ENCODE results near the gene FILIP1L.

FILIP1L gene

DNA sequence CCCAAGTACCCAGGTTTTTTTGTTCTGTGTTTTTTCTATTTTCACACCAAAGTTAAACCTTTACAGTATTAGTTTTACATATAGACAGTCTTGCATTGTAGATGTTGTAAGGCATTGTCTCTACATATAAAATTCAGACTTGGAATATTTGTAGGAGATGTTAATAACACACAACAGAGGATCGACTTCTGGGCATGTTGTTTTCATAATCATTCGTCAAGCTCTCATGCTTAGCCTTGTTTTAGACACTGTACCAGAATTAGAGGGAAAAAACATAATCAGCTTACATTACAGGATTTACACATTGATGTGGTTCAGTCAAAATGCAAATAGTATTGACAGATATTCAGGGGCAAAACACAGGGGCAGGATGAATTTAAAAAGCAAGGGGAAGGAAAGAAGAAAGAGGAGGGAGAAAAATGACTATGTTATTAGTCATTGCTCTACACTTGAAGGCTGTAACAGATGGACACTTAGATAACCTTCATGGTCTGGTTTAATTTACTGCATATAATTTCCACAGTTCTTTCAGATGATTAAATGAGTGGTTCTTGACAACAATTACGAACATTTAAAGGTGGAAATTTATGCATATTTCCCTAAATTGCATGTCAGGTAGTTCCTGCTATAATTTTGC is 289.2 kb downstream of the FILIP1L start:
- DNase-seq = no peak

DNA sequence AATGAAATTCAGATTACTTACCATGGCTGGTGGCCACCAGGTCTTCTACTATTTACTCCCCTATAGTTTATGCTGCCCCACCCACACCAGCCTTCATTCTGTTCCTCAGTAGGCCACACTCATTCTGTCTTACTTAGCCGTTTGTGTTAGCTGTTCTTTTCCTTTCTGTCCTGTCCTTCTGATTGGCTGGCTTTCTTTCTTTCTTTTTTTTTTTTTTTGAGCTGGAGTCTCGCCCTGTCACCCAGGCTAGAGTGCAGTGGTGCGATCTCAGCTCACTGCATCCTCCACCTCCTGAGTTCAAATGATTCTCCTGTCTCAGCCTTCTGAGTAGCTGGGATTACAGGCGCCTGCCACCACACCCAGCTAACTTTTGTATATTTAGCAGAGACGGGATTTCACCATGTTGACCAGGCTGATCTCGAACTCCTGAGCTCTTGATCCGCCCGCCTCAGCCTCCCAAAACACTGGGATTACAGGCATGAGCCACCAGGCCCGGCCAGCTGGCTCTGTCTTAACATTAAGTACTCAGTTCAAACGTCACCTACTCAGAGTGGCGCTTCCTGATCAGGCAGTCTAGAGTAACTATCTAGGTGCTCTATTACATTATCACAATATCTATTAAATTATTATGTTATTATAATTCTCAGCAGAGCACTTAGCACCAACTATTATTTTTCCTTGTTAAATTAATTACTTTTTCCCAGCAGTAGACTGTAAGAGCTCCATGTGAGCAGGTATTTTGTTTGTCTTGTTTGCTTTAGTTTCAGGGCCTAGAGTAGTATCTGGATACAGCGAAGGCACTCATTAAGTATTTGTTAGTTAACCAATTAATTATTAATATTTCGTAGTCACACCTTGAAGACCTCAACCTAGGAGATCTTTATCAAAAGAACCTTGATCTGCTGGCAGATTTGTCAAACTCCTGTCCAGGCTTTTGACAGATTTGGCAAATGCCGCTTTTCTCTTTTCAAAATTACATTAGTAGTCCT is 290.3 kb downstream of the FILIP1L start:
- no peak for DNase-seq

DNA sequence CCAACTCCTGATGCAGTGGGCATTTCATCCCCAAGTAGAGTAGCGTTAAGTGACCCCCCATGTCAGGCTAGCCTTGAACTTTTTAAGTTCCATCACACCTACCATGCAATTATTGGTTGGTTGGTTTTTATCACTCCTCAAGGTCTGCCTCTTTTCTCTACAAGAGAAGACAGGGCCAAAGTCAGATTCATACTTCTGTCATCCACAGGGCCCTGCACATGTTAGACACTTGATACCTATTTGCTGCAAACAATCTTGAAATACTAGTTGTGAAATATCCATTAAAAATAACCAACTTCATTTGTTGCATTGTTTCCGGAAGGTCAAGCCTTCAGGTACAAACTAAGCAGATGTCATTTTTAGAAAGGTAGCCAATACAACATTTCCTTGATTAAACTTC is 295.5 kb downstream of the FILIP1L start:
- no peak for DNase-seq

DNA sequence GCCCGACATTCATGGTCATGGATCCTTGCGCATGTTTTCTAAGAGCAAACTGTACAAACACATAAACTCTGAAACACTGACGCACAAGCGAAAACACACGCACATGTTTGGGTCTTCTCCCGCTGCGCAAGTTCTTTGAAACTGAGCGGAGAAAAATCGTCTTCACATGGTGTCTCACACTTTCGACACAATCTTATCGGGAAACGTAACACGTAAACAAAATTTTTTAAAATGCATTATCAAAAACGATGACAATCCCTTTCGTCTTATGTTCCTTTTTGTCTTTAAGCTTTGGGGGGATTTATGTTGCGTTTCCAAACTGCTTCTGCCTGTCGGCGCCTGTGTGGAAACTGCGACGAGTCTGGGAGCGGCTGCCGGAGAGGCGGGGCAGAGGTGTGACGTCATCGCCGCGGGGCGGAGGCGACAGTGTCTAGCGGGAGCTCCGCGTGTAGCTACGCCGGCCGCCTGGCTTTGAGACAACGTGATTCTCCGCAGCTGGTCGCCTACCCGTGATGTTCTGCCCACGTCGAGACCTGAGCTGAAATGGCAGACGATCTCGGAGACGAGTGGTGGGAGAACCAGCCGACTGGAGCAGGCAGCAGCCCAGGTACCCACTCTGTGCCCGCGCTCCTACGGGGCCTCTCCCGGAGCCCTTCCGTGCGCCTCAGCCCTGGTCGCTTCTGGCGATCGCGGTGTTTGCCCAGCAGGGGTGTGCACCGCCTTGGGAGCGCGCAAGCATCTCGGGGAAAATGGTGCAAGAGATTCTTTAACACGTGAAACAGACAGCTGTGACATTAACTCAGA is 296.7 kb downstream of the FILIP1L start, which contains the start of gene CMSS1:
CMSS1 (plus strand) TSS at position 426 of the 804 bp plus-strand sequence.
- peak; percentile 98 for DNase-seq

- DNase-seq = peak; percentile 48
Observed at GRCh38 chr3:99817047-99817436, 297.3 kb downstream of the FILIP1L start.

- DNase-seq = no peak
Observed at GRCh38 chr3:99810403-99810802, 303.9 kb downstream of the FILIP1L start.

GRCh38 chr3:99809565-99809964 is 304.7 kb downstream of the FILIP1L start:
- no peak for DNase-seq

- DNase-seq = no peak
Observed at GRCh38 chr3:99808163-99808794, 306.0 kb downstream of the FILIP1L start.

DNA sequence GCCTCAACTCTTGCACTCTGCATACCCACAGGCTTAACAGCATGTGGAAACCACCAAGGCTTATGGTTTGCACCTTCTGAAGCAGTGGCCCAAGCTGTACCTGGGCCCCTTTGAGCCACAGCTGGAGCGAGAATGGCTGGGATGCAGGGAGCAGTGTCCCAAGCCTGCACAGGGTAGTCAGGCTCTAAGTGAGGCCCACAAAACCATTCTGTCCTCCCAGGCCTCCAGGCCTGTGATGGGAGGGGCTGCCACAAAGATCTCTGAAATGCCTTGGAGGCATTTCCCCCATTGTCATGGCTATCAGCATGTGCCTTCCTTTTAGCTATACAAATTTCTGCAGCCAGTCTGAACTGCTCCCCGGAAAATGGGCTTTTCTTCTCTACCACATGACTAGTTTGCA is 309.1 kb downstream of the FILIP1L start:
- no peak for DNase-seq

GRCh38 chr3:99803297-99803696 is 311.0 kb downstream of the FILIP1L start:
- no peak for DNase-seq

- no peak for DNase-seq
Observed at GRCh38 chr3:99799422-99799821, 314.9 kb downstream of the FILIP1L start.

DNA sequence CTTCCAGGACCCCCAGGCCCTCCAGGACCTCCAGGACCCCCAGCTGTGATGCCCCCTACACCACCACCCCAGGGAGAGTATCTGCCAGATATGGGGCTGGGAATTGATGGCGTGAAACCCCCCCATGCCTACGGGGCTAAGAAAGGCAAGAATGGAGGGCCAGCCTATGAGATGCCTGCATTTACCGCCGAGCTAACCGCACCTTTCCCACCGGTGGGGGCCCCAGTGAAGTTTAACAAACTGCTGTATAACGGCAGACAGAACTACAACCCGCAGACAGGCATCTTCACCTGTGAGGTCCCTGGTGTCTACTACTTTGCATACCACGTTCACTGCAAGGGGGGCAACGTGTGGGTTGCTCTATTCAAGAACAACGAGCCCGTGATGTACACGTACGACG is 318.7 kb downstream of the FILIP1L start:
- no peak for DNase-seq

- no peak for DNase-seq
Observed at GRCh38 chr3:99794485-99794884, 319.8 kb downstream of the FILIP1L start.

DNA sequence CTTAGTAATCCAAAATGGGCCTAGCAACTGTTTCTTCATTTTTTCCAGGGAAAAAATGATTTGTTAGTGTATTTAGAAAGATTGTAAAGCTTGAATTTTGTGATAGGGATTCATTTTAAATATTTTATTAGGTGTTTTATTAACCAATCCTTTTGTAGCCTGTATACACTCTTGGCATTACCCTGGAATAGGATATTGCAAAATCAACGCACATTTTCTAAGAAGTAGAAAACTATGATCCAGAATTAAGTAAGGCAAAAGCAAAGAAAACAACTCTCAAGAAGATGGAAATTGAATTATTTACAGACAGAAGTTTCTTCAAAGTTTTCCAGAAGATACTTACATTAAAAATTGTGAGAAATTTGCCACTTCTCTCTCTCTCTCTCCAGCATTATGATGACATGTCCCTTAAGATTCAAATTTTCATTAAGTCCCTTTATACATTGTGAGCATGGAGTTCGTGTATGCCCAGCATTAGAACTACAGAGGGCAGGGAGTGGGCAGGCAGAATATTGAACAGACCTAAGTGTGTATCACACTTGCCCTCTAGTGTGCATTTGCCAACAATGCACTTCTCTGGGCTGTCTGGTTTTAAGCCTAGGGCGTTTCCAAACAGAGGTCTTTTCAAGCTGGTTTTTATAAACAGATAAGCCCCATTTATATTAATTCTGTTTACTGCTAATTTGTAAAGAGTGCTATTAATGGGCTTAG is 325.1 kb downstream of the FILIP1L start:
- no peak for DNase-seq
